HepG2 (cell line): ENCODE results near the gene GRK6. TPM values are rescaled to one million over a fixed set of nuclear protein-coding genes. Genes with fewer than 3 reads are reported as not detected.

ENCODE experiments used
- ATAC-seq: fragments of 200-7000 bp; cut with Tn5 transposase; 3 replicates; pipeline ENCODE4 v1.9.1; 2020; ENCODE audit warnings: mild to moderate bottlenecking, moderate library complexity
- BruUV-seq: library from RNA; stranded (reverse); fragments of 400-500 nt; replicated peaks from 2 replicates; lab custom pipeline; 2021; lab: Mats Ljungman, UMichigan
- CTCF ChIA-PET: fragments of 300-600 bp; formaldehyde crosslinking; extraction: SDS; loops from one replicate; lab custom pipeline; 2021; ENCODE audit warnings: low total read pairs, inconsistent platforms, low intra/inter-chr PET ratio; lab: Yijun Ruan, JAX
- POLR2A ChIA-PET: fragments of 350-600 bp; sonication (Branson Sonifier 250); formaldehyde crosslinking; loops from one replicate; lab custom pipeline; 2020; ENCODE audit warnings: antibody characterized with exemption, inconsistent platforms; lab: Yijun Ruan, JAX
- DNase-seq: peaks from one replicate; pipeline ENCODE4 v3.0.0-alpha.2; 2015; ENCODE audit warnings: low spot score
- FAIRE-seq: peaks from 3 replicates; lab custom pipeline; 2011; peaks lifted over from hg19 to GRCh38; lab: Jason Lieb, UNC
- H2AFZ ChIP-seq: one replicate; pipeline ENCODE4 v1.6.1; 2011; ENCODE audit warnings: low read length, inconsistent platforms
- H3K27ac ChIP-seq: fragments of 300-600 bp; 3 replicates; pipeline ENCODE4 v1.8.0; 2011; ENCODE audit warnings: mixed run types, mild to moderate bottlenecking, mixed read lengths, low read length, inconsistent platforms; ENCODE audit not compliant: insufficient read depth; ENCODE audit errors: extremely low read length
- H3K27me3 ChIP-seq, 2 experiments: fragments of 200-600 bp in 1 of 2; 2 replicates in 1 of 2; 3 replicates in 1 of 2; pipeline versions ENCODE4 v1.6.0 to v1.8.0; 2011; ENCODE audit warnings: low read length in 2 of 2, mild to moderate bottlenecking in 2 of 2, moderate library complexity in 2 of 2, inconsistent platforms in 1 of 2; ENCODE audit not compliant: insufficient read depth in 2 of 2, control insufficient read depth in 1 of 2
- H3K36me3 ChIP-seq, 2 experiments: fragments of 200-600 bp in 1 of 2; replicated peaks in 1 of 2; 2 replicates in 1 of 2; 3 replicates in 1 of 2; pipeline versions ENCODE4 v1.5.1 to v1.8.0; 2011; ENCODE audit warnings: low read length in 2 of 2, inconsistent platforms in 1 of 2; ENCODE audit not compliant: insufficient read depth in 2 of 2, control insufficient read depth in 1 of 2
- H3K4me1 ChIP-seq: 2 replicates; pipeline ENCODE4 v1.5.1; 2012; ENCODE audit warnings: low read length, inconsistent platforms; ENCODE audit not compliant: insufficient read depth
- H3K4me2 ChIP-seq: 2 replicates; pipeline ENCODE4 v1.6.0; 2011; ENCODE audit warnings: low read depth, low read length, inconsistent platforms
- H3K4me3 ChIP-seq, 3 experiments: fragments of 200-600 bp in 1 of 3; sonication (generic), shearing (Covaris generic) in 1 of 3; replicated peaks in 1 of 3; 2 replicates each; pipeline ENCODE4 v1.5.1; 2011 to 2016; ENCODE audit warnings: low read length in 3 of 3, inconsistent platforms in 2 of 3, low read depth in 2 of 3, mild to moderate bottlenecking in 2 of 3, control low read depth in 1 of 3, mixed read lengths in 1 of 3; ENCODE audit not compliant: insufficient read depth in 1 of 3
- H3K79me2 ChIP-seq: one replicate; pipeline ENCODE4 v1.6.1; 2011; ENCODE audit warnings: low read length, inconsistent platforms; ENCODE audit not compliant: insufficient read depth
- H3K9ac ChIP-seq: 2 replicates; pipeline ENCODE4 v1.6.0; 2011; ENCODE audit warnings: mild to moderate bottlenecking, low read depth, low read length, inconsistent platforms; ENCODE audit not compliant: insufficient read depth
- H3K9me3 ChIP-seq: 2 replicates; pipeline ENCODE4 v1.5.1; 2012; ENCODE audit warnings: mild to moderate bottlenecking, low read length
- H4K20me1 ChIP-seq: 2 replicates; pipeline ENCODE4 v1.6.0; 2011; ENCODE audit warnings: inconsistent platforms, mild to moderate bottlenecking, low read length, moderate library complexity; ENCODE audit not compliant: insufficient read depth
- CEBPG ChIP-seq: IDR thresholded peaks from 2 replicates; pipeline ENCODE4 v1.6.1; 2016
- IRF9 ChIP-seq: sonication (generic); formaldehyde crosslinking; IDR thresholded peaks from 2 replicates; pipeline ENCODE4 v1.8.0; 2022; ENCODE audit warnings: missing genetic modification reagents, mild to moderate bottlenecking, borderline replicate concordance
- JDP2 ChIP-seq: sonication (generic); formaldehyde crosslinking; IDR thresholded peaks from 2 replicates; pipeline ENCODE4 v1.8.1; 2022; ENCODE audit warnings: missing genetic modification reagents, borderline replicate concordance
- MED8 ChIP-seq: sonication (generic); formaldehyde crosslinking; IDR thresholded peaks from 2 replicates; pipeline ENCODE4 v1.8.1; 2023; ENCODE audit warnings: mild to moderate bottlenecking, missing genetic modification reagents; ENCODE audit not compliant: insufficient replicate concordance
- NKX3-1 ChIP-seq: sonication (generic); formaldehyde crosslinking; IDR thresholded peaks from 2 replicates; pipeline ENCODE4 v1.5.0; 2020; ENCODE audit warnings: missing genetic modification reagents
- PBX2 ChIP-seq: IDR thresholded peaks from 2 replicates; pipeline ENCODE4 v1.6.1; 2016; ENCODE audit warnings: control low read depth
- RERE ChIP-seq: IDR thresholded peaks from 2 replicates; pipeline ENCODE4 v1.6.1; 2016; ENCODE audit warnings: low read depth, missing genetic modification reagents, missing compliant biosample characterization
- SRF ChIP-seq: IDR thresholded peaks from 2 replicates; pipeline ENCODE4 v1.6.1; 2011; ENCODE audit warnings: mild to moderate bottlenecking, low read depth, low read length, moderate library complexity
- ZBTB33 ChIP-seq: sonication (generic); formaldehyde crosslinking; IDR thresholded peaks from 2 replicates; pipeline ENCODE4 v1.4.0; 2020; ENCODE audit warnings: missing genetic modification reagents
- ZNF251 ChIP-seq: sonication (generic); formaldehyde crosslinking; IDR thresholded peaks from 2 replicates; pipeline ENCODE4 v1.9.0; 2021; ENCODE audit warnings: mild to moderate bottlenecking, missing genetic modification reagents
- ZNF350 ChIP-seq: sonication (generic); formaldehyde crosslinking; IDR thresholded peaks from 2 replicates; pipeline ENCODE4 v1.4.0; 2020; ENCODE audit warnings: mild to moderate bottlenecking, low read depth, missing genetic modification reagents, borderline replicate concordance
- ZNF879 ChIP-seq: sonication (generic); formaldehyde crosslinking; IDR thresholded peaks from 2 replicates; pipeline ENCODE4 v1.8.1; 2023; ENCODE audit warnings: missing genetic modification reagents
- WGBS: methylation state at CpG from one replicate; pipeline ENCODE4 v1.1.6; 2017; ENCODE audit warnings: low lambda C conversion rate; 5-methylcytosine and 5-hydroxymethylcytosine counted together
- in situ Hi-C: cut with HindIII; loops from 2 replicates; pipeline ENCODE4 v1.10.0; 2017; ENCODE audit warnings: low pct_unique_long_range_greater_than_20kb; ENCODE audit not compliant: extremely low pct_ligation_motif_present
- intact Hi-C: fragments of 100-400 bp; cut with micrococcal nuclease; formaldehyde crosslinking; loops from one replicate; pipeline ENCODE4 v1.10.0; 2022; ENCODE audit not compliant: unreplicated experiment
- polyA plus RNA-seq, 8 experiments: library from polyadenylated mRNA; depleted of rRNA in 3 of 8; stranded (reverse) in 7 of 8; unstranded in 1 of 8; fragments of >200 nt; fragmentation: Illumina TruSeq in 4 of 8; extraction: Trizol in 4 of 8; gene quantifications; 2 replicates each; pipeline versions ENCODE4 v1.2.1 to v1.2.3, GENCODE V29; 2011 to 2016; ENCODE audit warnings: low read depth in 4 of 8, missing spikeins in 1 of 8, mixed read lengths in 1 of 8; ENCODE audit not compliant: insufficient read depth in 1 of 8
- total RNA-seq, 5 experiments: library from RNA; depleted of rRNA; stranded (reverse); fragments of >200 nt; fragmentation: Illumina TruSeq; extraction: Trizol; gene quantifications; 2 replicates each; pipeline ENCODE4 v1.2.3, GENCODE V29; 2016; ENCODE audit warnings: low read depth in 1 of 5

GRK6 gene
- total and polyA plus RNA-seq, 2 of the 13 experiments (the other 11 are each of a cell fraction or from before 2014, with no cell fraction given) = 13.2 to 19.9 TPM

- Histone ChIP-seq H3K9me3 (no peaks in the 10 kb centered on the region), H4K20me1 (no peaks in the 10 kb centered on the region), H3K27ac (no peak overlapping the region), H3K4me2 (no peak overlapping the region), H3K4me3 (no peak overlapping the region), H3K36me3 (peaks cover 14 to 24% of the 10 kb centered on the region in 2 experiments; a peak in 4 of 5 replicates), H3K27me3 (no peaks in the 10 kb centered on the region; a peak in 1 of 5 replicates), H3K4me1 (peaks cover 43% of the 10 kb centered on the region), H3K9ac (no peak overlapping the region), H3K79me2 (peaks cover 14% of the 10 kb centered on the region), H2AFZ (no peak overlapping the region)
- FAIRE-seq (no peak), ATAC-seq (no peak), DNase-seq (no peak)
- ChIA-PET CTCF (no interaction called here), POLR2A (interaction anchor here (1.5 kb wide), 1 partner anchor 17 kb away, joined by 3 read pairs; no protein-coding TSS in a partner anchor)
- in situ Hi-C loops (no loop called here), intact Hi-C loops (no loop called here)
- 95% methylated on average over 7 of the region's 7 CpGs for WGBS
- no TSS peak for BruUV-seq
- TF ChIP-seq PBX2 (CRISPR knock-in tag) (no peak), ZNF879 (no peak), MED8 (CRISPR knock-in tag) (no peak), ZNF251 (CRISPR knock-in tag) (no peak), IRF9 (CRISPR knock-in tag) (no peak), RERE (CRISPR knock-in tag) (no peak), JDP2 (CRISPR knock-in tag) (no peak), ZNF350 (CRISPR knock-in tag) (no peak), ZBTB33 (CRISPR knock-in tag) (no peak), CEBPG (CRISPR knock-in tag) (no peak), SRF (no peak), NKX3-1 (CRISPR knock-in tag) (no peak)
These were observed 4.5 kb downstream of the GRK6 start for GRCh38 chr5:177430972-177431316.
